IMR-90 (cell line): ENCODE measurements around the gene TBX20. TPM values are rescaled to one million over a fixed set of nuclear protein-coding genes. Genes with fewer than 3 reads are reported as not detected.
A peak's percentile ranks its signal among the peaks of the same experiment; 100 is the strongest.

Experiments used
- ATAC-seq: fragments of 200-7000 bp; cut with Tn5 transposase; 2 replicates; pipeline ENCODE4 v1.9.1; 2020; ENCODE audit warnings: low read depth, mild to moderate bottlenecking, moderate library complexity
- BruUV-seq: library from RNA; stranded (reverse); fragments of 400-500 nt; replicated peaks from 2 replicates; lab custom pipeline; 2021; lab: Mats Ljungman, UMichigan
- CTCF ChIA-PET: fragments of 300-600 bp; formaldehyde crosslinking; extraction: SDS; loops from one replicate; lab custom pipeline; 2021; ENCODE audit warnings: antibody characterized with exemption; lab: Yijun Ruan, JAX
- POLR2A ChIA-PET: fragments of 300-600 bp; sonication (Branson Sonifier 250); formaldehyde crosslinking; loops from one replicate; lab custom pipeline; 2022; ENCODE audit warnings: antibody characterized with exemption; ENCODE audit not compliant: unreplicated experiment; lab: Charles Lee
- DNase-seq: peaks from one replicate; pipeline ENCODE4 v3.0.0; 2013
- H2AFZ ChIP-seq: replicated peaks from 2 replicates; pipeline ENCODE3; 2013; ENCODE audit warnings: low read length, mild to moderate bottlenecking; ENCODE audit not compliant: poor library complexity
- H2AK5ac ChIP-seq: 2 replicates; pipeline ENCODE4 v1.6.1; 2013; ENCODE audit warnings: low read depth, low read length, inconsistent platforms
- H2AK9ac ChIP-seq: replicated peaks from 2 replicates; pipeline ENCODE3; 2013; ENCODE audit warnings: mild to moderate bottlenecking, low read depth, low read length, moderate library complexity; ENCODE audit not compliant: poor library complexity
- H2BK120ac ChIP-seq: 2 replicates; pipeline ENCODE4 v1.6.1; 2013; ENCODE audit warnings: low read depth, low read length, inconsistent platforms
- H2BK15ac ChIP-seq: 3 replicates; pipeline ENCODE4 v1.6.1; 2013; ENCODE audit warnings: low read depth, low read length, inconsistent platforms
- H2BK20ac ChIP-seq: 2 replicates; pipeline ENCODE4 v1.6.1; 2013; ENCODE audit warnings: low read depth, mild to moderate bottlenecking, inconsistent platforms, low read length, moderate library complexity
- H2BK5ac ChIP-seq: 2 replicates; pipeline ENCODE4 v1.6.1; 2013; ENCODE audit warnings: mild to moderate bottlenecking, low read depth, low read length, inconsistent platforms; ENCODE audit not compliant: poor library complexity, severe bottlenecking
- H3K14ac ChIP-seq: replicated peaks from 2 replicates; pipeline ENCODE4 v1.6.1; 2013; ENCODE audit warnings: low read depth, low read length, inconsistent platforms
- H3K18ac ChIP-seq: 2 replicates; pipeline ENCODE4 v1.6.1; 2013; ENCODE audit warnings: low read depth, low read length, control low read depth
- H3K23ac ChIP-seq: 2 replicates; pipeline ENCODE4 v1.6.1; 2013; ENCODE audit warnings: low read depth, low read length, inconsistent platforms
- H3K27ac ChIP-seq: 2 replicates; pipeline ENCODE4 v1.5.1; 2013; ENCODE audit warnings: mild to moderate bottlenecking, control low read depth, low read length; ENCODE audit not compliant: insufficient read depth
- H3K27me3 ChIP-seq: 2 replicates; pipeline ENCODE4 v1.6.1; 2013; ENCODE audit warnings: low read length; ENCODE audit not compliant: control insufficient read depth, insufficient read depth
- H3K36me3 ChIP-seq: 2 replicates; pipeline ENCODE4 v1.6.1; 2013; ENCODE audit warnings: low read length, mixed read lengths; ENCODE audit not compliant: control insufficient read depth, insufficient read depth
- H3K4ac ChIP-seq: 2 replicates; pipeline ENCODE4 v1.6.1; 2013; ENCODE audit warnings: low read depth, low read length, inconsistent platforms
- H3K4me1 ChIP-seq: 2 replicates; pipeline ENCODE4 v1.6.1; 2013; ENCODE audit warnings: low read length, mixed read lengths; ENCODE audit not compliant: control insufficient read depth, insufficient read depth
- H3K4me2 ChIP-seq: 2 replicates; pipeline ENCODE4 v1.6.1; 2013; ENCODE audit warnings: low read depth, mild to moderate bottlenecking, control low read depth, low read length, moderate library complexity
- H3K4me3 ChIP-seq: 2 replicates; pipeline ENCODE4 v1.5.1; 2013; ENCODE audit warnings: low read depth, mild to moderate bottlenecking, control low read depth, low read length, moderate library complexity; ENCODE audit not compliant: insufficient read depth
- H3K56ac ChIP-seq: 2 replicates; pipeline ENCODE4 v1.6.1; 2013; ENCODE audit warnings: low read length, inconsistent platforms; ENCODE audit not compliant: insufficient read depth; ENCODE audit errors: extremely low read depth
- H3K79me1 ChIP-seq, 2 experiments: 2 replicates each; pipeline ENCODE4 v1.6.1; 2013; ENCODE audit warnings: low read length in 2 of 2, inconsistent platforms in 1 of 2, low read depth in 1 of 2
- H3K9ac ChIP-seq: 2 replicates; pipeline ENCODE4 v1.6.1; 2013; ENCODE audit warnings: low read depth, low read length, control low read depth
- H3K9me1 ChIP-seq: 2 replicates; pipeline ENCODE4 v1.6.1; 2013; ENCODE audit warnings: low read length, inconsistent platforms; ENCODE audit not compliant: insufficient read depth
- H3K9me3 ChIP-seq: 2 replicates; pipeline ENCODE4 v1.6.1; 2013; ENCODE audit warnings: low read length; ENCODE audit not compliant: control insufficient read depth, insufficient read depth
- H4K20me1 ChIP-seq: 2 replicates; pipeline ENCODE4 v1.6.1; 2013; ENCODE audit warnings: low read length, inconsistent platforms; ENCODE audit not compliant: insufficient read depth
- H4K5ac ChIP-seq: 2 replicates; pipeline ENCODE4 v1.6.1; 2013; ENCODE audit warnings: mild to moderate bottlenecking, low read depth, low read length, control low read depth
- H4K8ac ChIP-seq, 2 experiments: 2 replicates each; pipeline ENCODE4 v1.6.1; 2013; ENCODE audit warnings: low read depth in 2 of 2, low read length in 2 of 2, control low read depth in 1 of 2, inconsistent platforms in 1 of 2
- H4K91ac ChIP-seq: 2 replicates; pipeline ENCODE4 v1.6.1; 2013; ENCODE audit warnings: low read depth, low read length, inconsistent platforms; ENCODE audit not compliant: insufficient read depth
- BHLHE40 ChIP-seq: fragments of 150-350 bp; IDR thresholded peaks from 2 replicates; pipeline ENCODE4 v1.6.1; 2016; ENCODE audit warnings: mild to moderate bottlenecking, low read depth, low read length
- CEBPB ChIP-seq: IDR thresholded peaks from 2 replicates; pipeline ENCODE4 v1.6.1; 2012; ENCODE audit warnings: low read depth, low read length, improper control_type of control experiment
- CHD1 ChIP-seq: IDR thresholded peaks from 2 replicates; pipeline ENCODE4 v1.6.1; 2012; ENCODE audit warnings: low read depth, low read length, improper control_type of control experiment
- MAFK ChIP-seq: IDR thresholded peaks from 2 replicates; pipeline ENCODE4 v1.6.1; 2012; ENCODE audit warnings: low read depth, low read length, improper control_type of control experiment
- MAZ ChIP-seq: IDR thresholded peaks from 2 replicates; pipeline ENCODE4 v1.6.1; 2012; ENCODE audit warnings: low read depth, mild to moderate bottlenecking, low read length, improper control_type of control experiment, moderate library complexity, borderline replicate concordance
- MXI1 ChIP-seq: IDR thresholded peaks from 2 replicates; pipeline ENCODE4 v1.6.1; 2012; ENCODE audit warnings: low read depth, mild to moderate bottlenecking, low read length, moderate library complexity, borderline replicate concordance
- POLR2A ChIP-seq: IDR thresholded peaks from 2 replicates; pipeline ENCODE4 v1.6.1; 2012; ENCODE audit warnings: mild to moderate bottlenecking, low read depth, low read length
- RAD21 ChIP-seq: IDR thresholded peaks from 2 replicates; pipeline ENCODE4 v1.6.1; 2012; ENCODE audit warnings: low read length, improper control_type of control experiment
- RCOR1 ChIP-seq: IDR thresholded peaks from 2 replicates; pipeline ENCODE4 v1.6.1; 2012; ENCODE audit warnings: mild to moderate bottlenecking, low read length, improper control_type of control experiment; ENCODE audit not compliant: insufficient replicate concordance
- RFX5 ChIP-seq: IDR thresholded peaks from 2 replicates; pipeline ENCODE4 v1.8.0; 2012; ENCODE audit warnings: low read depth, mild to moderate bottlenecking, low read length, moderate library complexity
- SMC3 ChIP-seq: fragments of 150-350 bp; IDR thresholded peaks from 2 replicates; pipeline ENCODE4 v1.6.1; 2016; ENCODE audit warnings: low read depth, mild to moderate bottlenecking, antibody characterized with exemption, low read length, moderate library complexity
- WGBS, 2 experiments: methylation state at CpG; one replicate each; pipeline versions ENCODE4 v1.1.5 to v1.1.7; 2013; ENCODE audit warnings: missing lambda C conversion rate in 2 of 2; ENCODE audit not compliant: insufficient read length in 1 of 2; ENCODE audit errors: extremely low coverage in 2 of 2; 5-methylcytosine and 5-hydroxymethylcytosine counted together
- dilution Hi-C: fragments of 300-500 bp; cut with HindIII; formaldehyde crosslinking; loops from one replicate; pipeline ENCODE4 v1.14.3; 2018; ENCODE audit warnings: low sequenced_read_pairs; ENCODE audit not compliant: unreplicated experiment
- in situ Hi-C: fragments of 300-500 bp; cut with MboI; formaldehyde crosslinking; loops from 3 replicates; pipeline ENCODE4 v1.14.3; 2019; ENCODE audit warnings: low sequenced_read_pairs, inconsistent platforms, mixed read lengths
- intact Hi-C: fragments of 100-400 bp; cut with micrococcal nuclease; formaldehyde crosslinking; loops from 2 replicates; pipeline ENCODE4 v1.10.0; 2022
- polyA plus RNA-seq, 3 experiments: library from polyadenylated mRNA; depleted of rRNA; stranded (reverse); fragments of >200 nt; gene quantifications; 2 replicates each; pipeline ENCODE4 v1.2.3, GENCODE V29; 2012; ENCODE audit warnings: low replicate concordance in 1 of 3
- total RNA-seq: library from RNA; depleted of rRNA; stranded (reverse); fragments of >200 nt; gene quantifications from 2 replicates; pipeline ENCODE4 v1.2.3, GENCODE V29; 2012
- TF ChIP-seq, protein P1 (sequence below): fragments of 150-350 bp; IDR thresholded peaks from 2 replicates; pipeline ENCODE4 v1.6.1; 2016; ENCODE audit warnings: low read depth, mild to moderate bottlenecking, low read length, moderate library complexity, borderline replicate concordance

The TBX20 gene
- total and polyA plus RNA-seq, 2 of the 4 experiments (the other 2 are of a cell fraction): 0.15 to 0.36 TPM

DNA sequence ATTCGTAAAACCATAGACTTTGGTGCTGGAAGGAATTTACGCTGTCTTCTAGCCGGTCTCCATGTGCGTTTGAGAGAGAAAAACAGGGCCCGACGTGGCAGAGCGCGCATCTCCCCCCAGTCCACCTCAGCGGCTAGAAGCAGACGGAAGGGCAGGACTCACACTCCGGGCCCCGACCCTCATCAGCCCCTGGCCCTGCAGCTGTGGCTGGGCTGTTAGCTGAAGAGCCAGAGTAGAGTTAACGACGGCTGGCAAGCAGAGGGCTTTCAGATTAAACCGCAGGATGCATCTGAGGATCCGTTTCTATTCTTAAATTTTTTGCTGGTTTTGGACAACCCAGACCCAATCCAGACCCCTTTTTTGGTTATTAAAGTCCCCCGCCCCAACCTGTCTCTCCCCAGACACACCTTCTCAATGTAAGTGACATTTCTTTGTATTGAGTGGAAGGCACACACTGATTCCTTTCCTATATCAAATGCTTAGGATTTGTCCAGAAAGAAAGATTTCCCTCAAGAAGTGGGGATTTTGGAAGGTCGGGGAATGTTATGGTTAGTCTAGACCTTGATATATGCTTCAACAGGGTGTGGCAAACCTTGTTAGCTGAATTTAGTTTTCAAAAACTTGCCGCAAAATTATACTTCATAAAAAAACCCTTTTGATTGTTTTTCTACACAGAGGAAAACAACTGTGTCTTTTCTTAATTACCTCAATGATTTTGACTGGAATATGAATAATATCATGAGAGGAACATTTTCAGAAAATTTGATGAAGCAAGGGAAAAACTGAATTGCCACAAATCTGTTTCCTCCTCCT, 1.7 kb upstream of the TBX20 start (continued):
- no peak for TF ChIP-seq MXI1

DNA sequence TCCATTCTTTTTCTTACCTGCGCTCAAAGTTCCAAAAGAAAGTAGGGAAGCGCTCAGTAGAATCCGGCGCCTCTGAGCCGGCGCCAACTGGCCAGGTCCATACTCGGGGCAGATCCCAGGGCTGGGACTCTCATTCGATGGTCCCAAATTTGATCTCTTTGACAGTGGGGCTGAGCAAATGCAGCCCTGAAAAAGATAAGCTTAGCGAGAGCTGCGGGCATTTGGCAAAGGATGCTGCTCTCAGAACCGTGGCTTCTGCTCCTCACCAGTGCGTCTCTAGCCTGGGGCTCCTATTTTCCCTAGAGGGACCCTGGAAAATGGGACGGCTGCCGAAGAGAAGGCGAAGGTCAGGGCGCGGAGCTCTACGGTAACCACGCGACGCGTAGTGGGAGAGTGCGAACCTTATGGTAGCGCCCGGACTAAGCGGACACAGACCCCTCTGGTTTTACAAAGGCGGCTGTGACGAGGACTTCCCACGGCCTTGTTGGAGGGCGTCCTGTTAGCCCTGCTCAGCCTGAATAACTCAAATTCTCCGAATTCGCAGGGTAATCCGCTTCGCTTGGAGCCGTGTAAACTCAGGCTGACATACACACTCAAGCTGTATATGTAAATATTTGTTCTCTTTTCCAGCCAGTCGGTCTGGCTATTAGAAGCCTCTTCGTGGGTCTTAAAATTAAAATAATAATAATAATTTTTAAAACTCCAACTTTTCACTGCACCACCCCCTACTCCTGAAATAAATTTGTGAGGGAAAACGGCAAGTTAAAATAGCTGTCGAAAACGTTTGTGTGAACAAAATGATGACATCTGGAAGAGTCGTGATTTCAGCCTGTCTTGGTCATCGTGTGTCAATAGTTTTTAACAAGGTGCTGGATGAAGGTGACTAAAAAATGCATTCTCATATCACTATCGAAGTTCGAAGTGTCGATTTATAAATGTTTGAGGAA, 869 bp upstream of the TBX20 start:
- Histone ChIP-seq H4K91ac (no peak overlapping the region), H3K18ac (no peak overlapping the region), H3K9ac (no peak overlapping the region), H4K8ac (no peak overlapping the region), H2BK15ac (no peak overlapping the region), H3K4me1 (no peaks in the 10 kb centered on the region), H3K23ac (no peak overlapping the region), H3K56ac (no peak overlapping the region), H3K4me3 (peak overlapping the region; percentile 46; the same call in 1 of the 2 replicates), H2AK5ac (no peak overlapping the region), H3K14ac (no peak overlapping the region), H2BK5ac (no peak overlapping the region), H3K4me2 (peak overlapping the region; percentile 69; the same call in 1 of the 2 replicates), H3K79me1 (no peaks in the 10 kb centered on the region), H2BK120ac (no peak overlapping the region), H4K5ac (no peak overlapping the region), H2BK20ac (no peak overlapping the region), H2AFZ (peak overlapping the region; percentile 87), H3K4ac (no peak overlapping the region), H2AK9ac (no peak overlapping the region), H3K27me3 (peaks cover 87% of the 10 kb centered on the region), H4K20me1 (no peaks in the 10 kb centered on the region), H3K36me3 (no peaks in the 10 kb centered on the region), H3K9me1 (no peaks in the 10 kb centered on the region), H3K27ac (no peak overlapping the region), H3K9me3 (peaks cover 21% of the 10 kb centered on the region; the same call in 1 of the 2 replicates)
- POLR2A ChIA-PET: no interaction called here
- 0% methylated on average over 3 of the region's 45 CpGs; no CpG with 5 or more reads in 1 of the 2 experiments for whole genome bisulfite sequencing, 2 experiments
- intact Hi-C loops (no loop called here), in situ Hi-C loops (no loop called here), dilution Hi-C loops (no loop called here)
- no peak for DNase-seq
- ATAC-seq: no peak
- no TSS peak for BruUV-seq
- CTCF ChIA-PET: no interaction called here
- TF ChIP-seq POLR2A (no peak), CHD1 (no peak), SMC3 (no peak), RAD21 (no peak), BHLHE40 (no peak), CEBPB (no peak), MAFK (no peak), RFX5 (no peak), MAZ (no peak), RCOR1 (no peak)
- TF ChIP-seq, protein P1, sequence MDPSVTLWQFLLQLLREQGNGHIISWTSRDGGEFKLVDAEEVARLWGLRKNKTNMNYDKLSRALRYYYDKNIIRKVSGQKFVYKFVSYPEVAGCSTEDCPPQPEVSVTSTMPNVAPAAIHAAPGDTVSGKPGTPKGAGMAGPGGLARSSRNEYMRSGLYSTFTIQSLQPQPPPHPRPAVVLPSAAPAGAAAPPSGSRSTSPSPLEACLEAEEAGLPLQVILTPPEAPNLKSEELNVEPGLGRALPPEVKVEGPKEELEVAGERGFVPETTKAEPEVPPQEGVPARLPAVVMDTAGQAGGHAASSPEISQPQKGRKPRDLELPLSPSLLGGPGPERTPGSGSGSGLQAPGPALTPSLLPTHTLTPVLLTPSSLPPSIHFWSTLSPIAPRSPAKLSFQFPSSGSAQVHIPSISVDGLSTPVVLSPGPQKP: no peak
